HG02763 (cell line): ENCODE data around the gene GREB1L.

Experiments used
- ATAC-seq: cut with Tn5 transposase; IDR thresholded peaks from one replicate; pipeline ENCODE4 v1.9.1; 2021; ENCODE audit warnings: mild to moderate bottlenecking, moderate library complexity; ENCODE audit not compliant: unreplicated experiment

GREB1L gene

DNA sequence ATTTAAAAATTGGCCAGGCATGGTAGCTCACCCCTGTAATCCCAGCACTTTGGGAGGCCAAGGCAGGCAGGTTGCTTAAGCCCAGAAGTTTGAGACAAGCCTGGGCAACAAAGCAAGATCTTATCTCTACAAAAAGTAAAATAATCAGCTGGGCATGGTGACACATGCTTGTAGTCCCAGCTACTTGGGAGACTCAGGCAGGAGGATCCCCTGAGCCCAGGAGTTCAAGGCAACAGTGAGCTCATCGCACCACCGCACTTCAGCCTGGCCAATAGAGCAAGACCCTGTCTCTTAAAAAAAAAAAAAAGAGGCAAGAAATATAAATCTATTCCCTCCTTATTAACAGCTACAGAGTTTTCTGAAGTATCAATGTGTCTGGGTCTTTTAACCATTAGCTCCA is 306.6 kb downstream of the GREB1L start:
- ATAC-seq: no peak

DNA sequence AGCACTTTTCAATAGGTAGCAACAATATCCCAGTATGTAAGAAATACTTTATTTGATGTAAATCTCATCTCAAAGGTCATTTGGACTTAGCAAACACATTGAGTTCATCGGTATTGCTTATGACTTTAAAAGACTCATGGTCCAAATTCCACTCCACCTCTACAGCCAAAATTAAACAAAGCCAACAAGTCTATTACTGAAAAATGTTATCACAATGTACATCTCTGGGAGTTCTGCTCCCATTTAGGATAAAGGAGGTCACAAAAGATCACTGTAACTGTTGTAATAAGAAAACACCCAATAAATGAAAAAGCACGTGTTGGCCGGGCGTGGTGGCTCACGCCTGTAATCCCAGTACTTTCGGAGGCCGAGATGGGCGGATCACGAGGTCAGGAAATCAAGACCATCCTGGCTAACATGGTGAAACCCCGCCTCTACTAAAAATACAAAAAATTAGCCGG is 308.5 kb downstream of the GREB1L start:
- ATAC-seq: no peak

DNA sequence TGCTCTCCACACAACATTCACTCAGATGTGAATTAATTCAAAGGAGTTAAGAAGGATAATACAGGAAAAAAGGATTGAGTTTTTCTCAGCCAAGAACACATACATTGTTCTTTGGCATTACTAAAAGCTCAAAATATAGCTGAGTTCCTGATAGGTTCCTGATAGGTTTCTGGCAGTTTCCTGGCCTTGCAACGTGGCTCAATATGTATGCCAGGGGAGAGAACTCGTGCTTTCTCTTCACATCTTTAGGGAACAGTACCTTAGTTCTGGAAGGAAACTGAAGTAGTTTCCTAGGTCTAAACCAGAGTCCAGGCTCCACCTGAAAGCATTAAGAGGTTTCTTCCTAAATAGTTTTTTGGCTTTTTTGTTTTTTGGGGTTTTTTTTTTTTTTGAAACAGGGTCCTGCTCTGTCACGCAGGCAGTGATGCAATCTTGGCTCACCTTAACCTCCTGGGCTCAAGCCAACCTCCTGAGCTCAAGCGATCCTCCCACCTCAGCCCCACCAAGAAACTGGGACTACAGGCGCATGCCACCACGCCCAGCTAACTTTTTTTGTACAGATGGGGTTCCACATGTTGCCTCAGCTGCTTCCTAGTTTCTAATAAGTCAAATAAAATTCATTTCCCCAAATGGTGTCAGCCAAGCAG is 315.7 kb downstream of the GREB1L start:
- ATAC-seq: no peak

DNA sequence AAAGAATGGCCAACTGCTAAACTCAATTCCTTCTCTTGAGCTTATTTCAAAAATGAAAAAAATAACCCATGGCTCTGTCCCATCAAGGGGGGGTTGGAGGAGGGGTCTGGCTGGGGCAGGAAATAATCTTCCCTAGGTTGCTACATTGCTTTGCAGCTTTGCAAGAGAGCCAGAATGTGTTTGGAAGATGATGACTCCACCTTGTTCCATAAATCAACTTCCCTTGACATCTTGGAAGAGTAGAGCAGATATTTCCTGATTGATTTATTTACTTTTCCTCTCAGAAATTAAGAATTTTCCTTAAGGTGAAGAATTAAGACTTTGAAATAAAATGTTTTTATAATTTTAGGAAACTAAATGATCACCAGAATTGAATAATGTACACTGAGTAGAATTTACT is 317.2 kb downstream of the GREB1L start:
- ATAC-seq: no peak

DNA sequence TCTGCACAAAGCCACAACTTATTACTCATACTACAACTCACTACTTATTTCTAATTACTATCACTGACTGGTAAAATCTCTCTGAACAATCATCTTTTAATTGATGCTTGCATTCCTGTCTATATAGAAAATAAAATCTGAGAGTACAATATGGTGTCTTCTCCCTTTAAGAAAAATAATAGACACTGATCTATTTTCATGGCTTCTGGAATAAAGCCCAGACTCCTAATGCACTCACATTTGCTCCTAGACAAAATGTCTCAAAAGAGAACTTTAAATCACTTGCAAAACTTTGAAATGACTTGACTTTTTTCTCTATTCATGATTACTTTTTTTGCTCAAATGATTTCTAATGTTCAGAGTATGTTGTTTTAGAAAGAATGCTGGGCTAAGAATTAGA is 329.7 kb downstream of the GREB1L start:
- no peak for ATAC-seq
